ENCODE measurements around the gene AFAP1L2. TPM values are rescaled to one million over a fixed set of nuclear protein-coding genes. Genes with fewer than 3 reads are reported as not detected.

The AFAP1L2 gene
- total RNA-seq, 2 donors from 2014 or later, result 1.8 to 3.0 TPM

GRCh38 chr10:114402871-114403540 is 1.3 kb downstream of the AFAP1L2 start:
- Mint-ChIP-seq H3K36me3 (ENCODE audit: low read depth) (peaks cover 4% of the 10 kb centered on the region), H3K4me1 (peaks cover 10% of the 10 kb centered on the region), H3K27ac (no peak overlapping the region), H3K4me3 (peak overlapping the region; percentile 76), H3K27me3 (peaks cover 81% of the 10 kb centered on the region)
- no peaks in the 10 kb centered on the region for H3K9me3 ChIP-seq (ENCODE audit: control insufficient read depth, low read length, poor library complexity, severe bottlenecking)
- ATAC-seq (no peak), DNase-seq (no peak)

GRCh38 chr10:114402233-114402632 is 2.1 kb downstream of the AFAP1L2 start:
- H3K9me3 ChIP-seq (ENCODE audit: control insufficient read depth, low read length, poor library complexity, severe bottlenecking), result no peaks in the 10 kb centered on the region
- peaks cover 4% of the 10 kb centered on the region for H3K36me3 Mint-ChIP-seq (ENCODE audit: low read depth)
- no peak for DNase-seq
- no peak overlapping the region for H3K4me3 Mint-ChIP-seq
- H3K4me1 Mint-ChIP-seq, result peaks cover 10% of the 10 kb centered on the region
- peaks cover 83% of the 10 kb centered on the region for H3K27me3 Mint-ChIP-seq
- H3K27ac Mint-ChIP-seq, result no peak overlapping the region
- no peak for ATAC-seq

GRCh38 chr10:114401195-114401791 is 3.0 kb downstream of the AFAP1L2 start:
- ATAC-seq (no peak), DNase-seq (no peak)
- peaks cover 89% of the 10 kb centered on the region for H3K27me3 Mint-ChIP-seq
- peaks cover 12% of the 10 kb centered on the region for H3K4me1 Mint-ChIP-seq
- no peak overlapping the region for H3K27ac Mint-ChIP-seq
- H3K4me3 Mint-ChIP-seq, result no peak overlapping the region
- no peaks in the 10 kb centered on the region for H3K9me3 ChIP-seq (ENCODE audit: control insufficient read depth, low read length, poor library complexity, severe bottlenecking)
- H3K36me3 Mint-ChIP-seq (ENCODE audit: low read depth), result peaks cover 4% of the 10 kb centered on the region

GRCh38 chr10:114400091-114400490 is 4.2 kb downstream of the AFAP1L2 start:
- peaks cover 89% of the 10 kb centered on the region for H3K27me3 Mint-ChIP-seq
- no peaks in the 10 kb centered on the region for H3K9me3 ChIP-seq (ENCODE audit: control insufficient read depth, low read length, poor library complexity, severe bottlenecking)
- H3K4me3 Mint-ChIP-seq, result no peak overlapping the region
- no peak for DNase-seq
- no peak for ATAC-seq
- peaks cover 2% of the 10 kb centered on the region for H3K36me3 Mint-ChIP-seq (ENCODE audit: low read depth)
- H3K4me1 Mint-ChIP-seq, result peaks cover 12% of the 10 kb centered on the region
- H3K27ac Mint-ChIP-seq, result no peak overlapping the region

GRCh38 chr10:114399576-114399975 is 4.7 kb downstream of the AFAP1L2 start:
- Mint-ChIP-seq H3K4me3 (no peak overlapping the region), H3K27me3 (peaks cover 89% of the 10 kb centered on the region), H3K27ac (no peak overlapping the region), H3K36me3 (ENCODE audit: low read depth) (peaks cover 2% of the 10 kb centered on the region), H3K4me1 (peaks cover 11% of the 10 kb centered on the region)
- no peak for DNase-seq
- no peak for ATAC-seq
- H3K9me3 ChIP-seq (ENCODE audit: control insufficient read depth, low read length, poor library complexity, severe bottlenecking), result no peaks in the 10 kb centered on the region

GRCh38 chr10:114398587-114399331 is 5.5 kb downstream of the AFAP1L2 start:
- peaks cover 12% of the 10 kb centered on the region for H3K4me1 Mint-ChIP-seq
- no peaks in the 10 kb centered on the region for H3K9me3 ChIP-seq (ENCODE audit: control insufficient read depth, low read length, poor library complexity, severe bottlenecking)
- DNase-seq (no peak), ATAC-seq (no peak)
- H3K4me3 Mint-ChIP-seq, result no peak overlapping the region
- H3K27me3 Mint-ChIP-seq, result peaks cover 97% of the 10 kb centered on the region
- H3K27ac Mint-ChIP-seq, result no peak overlapping the region
- H3K36me3 Mint-ChIP-seq (ENCODE audit: low read depth), result peaks cover 2% of the 10 kb centered on the region

- peaks cover 100% of the 10 kb centered on the region for H3K27me3 Mint-ChIP-seq
- peaks cover 2% of the 10 kb centered on the region for H3K36me3 Mint-ChIP-seq (ENCODE audit: low read depth)
- ATAC-seq (no peak), DNase-seq (no peak)
- H3K9me3 ChIP-seq (ENCODE audit: control insufficient read depth, low read length, poor library complexity, severe bottlenecking), result no peaks in the 10 kb centered on the region
- no peak overlapping the region for H3K4me3 Mint-ChIP-seq
- peaks cover 5% of the 10 kb centered on the region for H3K4me1 Mint-ChIP-seq
- no peak overlapping the region for H3K27ac Mint-ChIP-seq
These were observed 6.6 kb downstream of the AFAP1L2 start for GRCh38 chr10:114397651-114398145.

- H3K27me3 Mint-ChIP-seq, result peaks cover 100% of the 10 kb centered on the region
- H3K27ac Mint-ChIP-seq, result no peak overlapping the region
These were observed 7.8 kb downstream of the AFAP1L2 start for GRCh38 chr10:114396464-114396863.

GRCh38 chr10:114395366-114396022 is 8.8 kb downstream of the AFAP1L2 start:
- no peaks in the 10 kb centered on the region for H3K9me3 ChIP-seq (ENCODE audit: control insufficient read depth, low read length, poor library complexity, severe bottlenecking)
- DNase-seq (no peak), ATAC-seq (no peak)
- H3K36me3 Mint-ChIP-seq (ENCODE audit: low read depth), result no peaks in the 10 kb centered on the region
- peaks cover 100% of the 10 kb centered on the region for H3K27me3 Mint-ChIP-seq
- peaks cover 4% of the 10 kb centered on the region for H3K4me1 Mint-ChIP-seq
- H3K27ac Mint-ChIP-seq, result no peak overlapping the region
- no peak overlapping the region for H3K4me3 Mint-ChIP-seq

More at GRCh38 chr10:114396464-114396863, 7.8 kb downstream of the AFAP1L2 start:
- Mint-ChIP-seq H3K36me3 (ENCODE audit: low read depth) (no peaks in the 10 kb centered on the region), H3K4me3 (no peak overlapping the region), H3K4me1 (peaks cover 4% of the 10 kb centered on the region)
- ATAC-seq (no peak), DNase-seq (no peak)
- no peaks in the 10 kb centered on the region for H3K9me3 ChIP-seq (ENCODE audit: control insufficient read depth, low read length, poor library complexity, severe bottlenecking)

GRCh38 chr10:114394531-114394930 is 9.8 kb downstream of the AFAP1L2 start:
- H3K36me3 Mint-ChIP-seq (ENCODE audit: low read depth), result no peaks in the 10 kb centered on the region
- H3K4me1 Mint-ChIP-seq, result peaks cover 4% of the 10 kb centered on the region
- no peaks in the 10 kb centered on the region for H3K9me3 ChIP-seq (ENCODE audit: control insufficient read depth, low read length, poor library complexity, severe bottlenecking)
- peaks cover 99% of the 10 kb centered on the region for H3K27me3 Mint-ChIP-seq
- no peak for ATAC-seq
- DNase-seq, result no peak
- no peak overlapping the region for H3K4me3 Mint-ChIP-seq
- H3K27ac Mint-ChIP-seq, result no peak overlapping the region

GRCh38 chr10:114393886-114394285 is 10.4 kb downstream of the AFAP1L2 start:
- ATAC-seq, result no peak
- no peaks in the 10 kb centered on the region for H3K9me3 ChIP-seq (ENCODE audit: control insufficient read depth, low read length, poor library complexity, severe bottlenecking)
- no peak for DNase-seq
- Mint-ChIP-seq H3K4me3 (no peak overlapping the region), H3K4me1 (peaks cover 4% of the 10 kb centered on the region), H3K36me3 (ENCODE audit: low read depth) (no peaks in the 10 kb centered on the region), H3K27me3 (peaks cover 97% of the 10 kb centered on the region), H3K27ac (no peak overlapping the region)

GRCh38 chr10:114393482-114393881 is 10.8 kb downstream of the AFAP1L2 start:
- Mint-ChIP-seq H3K4me3 (no peak overlapping the region), H3K36me3 (ENCODE audit: low read depth) (no peaks in the 10 kb centered on the region), H3K27me3 (peaks cover 97% of the 10 kb centered on the region), H3K4me1 (peaks cover 7% of the 10 kb centered on the region), H3K27ac (no peak overlapping the region)
- H3K9me3 ChIP-seq (ENCODE audit: control insufficient read depth, low read length, poor library complexity, severe bottlenecking), result no peaks in the 10 kb centered on the region
- ATAC-seq, result no peak
- DNase-seq, result no peak

All from T-helper 17 cell (primary cell).